IPS-11a (cell line): Measurements from ENCODE around the gene TRPM3.
"Not testable (repeated sequence)": the region's sequence is repeated elsewhere in the genome, so short reads cannot be mapped to it uniquely, and the experiment has no call there.

Experiments used
- H3K4me3 ChIP-seq: one replicate; pipeline ENCODE4 v1.5.1; 2013; ENCODE audit warnings: low read depth, low read length, control low read depth

TRPM3 gene

GRCh38 chr9:70679845-70680244 lies 441.6 kb downstream of the TRPM3 start:
- no peak overlapping the region for H3K4me3 ChIP-seq

GRCh38 chr9:70678153-70678552 lies 443.3 kb downstream of the TRPM3 start:
- H3K4me3 ChIP-seq, result no peak overlapping the region

GRCh38 chr9:70677055-70677735 lies 444.2 kb downstream of the TRPM3 start:
- H3K4me3 ChIP-seq, result no peak overlapping the region

DNA sequence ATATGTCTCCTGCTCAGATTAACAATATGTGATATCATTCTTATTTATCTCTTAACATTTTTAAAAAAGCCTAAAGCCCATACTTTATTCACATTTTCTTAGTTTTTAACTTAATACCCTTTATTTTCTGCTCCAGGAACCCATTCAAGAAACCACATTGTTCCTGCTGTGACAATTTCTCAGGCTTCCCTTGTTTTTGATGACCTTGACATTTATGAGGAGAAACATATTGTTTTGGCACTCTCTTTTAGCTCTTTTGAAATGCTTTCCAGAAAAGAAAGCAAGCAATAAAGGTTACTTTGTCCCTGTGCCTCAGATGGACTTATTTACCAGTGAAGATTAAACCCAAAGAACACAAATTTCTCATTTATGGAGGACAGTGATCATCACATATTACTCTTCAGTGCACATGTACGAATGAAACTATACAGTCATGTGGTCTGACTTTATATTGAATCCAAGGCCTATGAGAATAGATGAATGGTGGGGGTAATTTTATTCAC lies 445.5 kb downstream of the TRPM3 start:
- no peak overlapping the region for H3K4me3 ChIP-seq

DNA sequence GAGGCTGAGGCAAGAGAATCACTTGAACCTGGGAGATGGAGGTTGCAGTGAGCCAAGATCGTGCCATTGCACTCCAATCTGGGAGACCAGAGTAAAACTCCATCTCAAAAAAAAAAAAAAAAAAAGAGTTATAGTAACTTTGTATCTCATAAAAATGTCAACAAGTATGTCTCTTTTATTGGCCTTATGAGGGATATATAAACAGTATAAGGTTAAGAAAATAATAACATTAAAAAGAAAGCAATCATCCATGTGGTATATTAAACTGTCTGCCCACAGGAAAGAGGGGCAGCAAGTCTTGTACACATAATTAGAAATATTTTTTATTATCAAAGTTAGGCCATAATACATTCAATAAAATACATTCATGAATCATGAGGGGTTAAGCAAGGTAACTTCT lies 447.6 kb downstream of the TRPM3 start:
- no peak overlapping the region for H3K4me3 ChIP-seq

GRCh38 chr9:70672161-70672649 lies 449.2 kb downstream of the TRPM3 start:
- H3K4me3 ChIP-seq, result no peak overlapping the region

- H3K4me3 ChIP-seq, result no peak overlapping the region
Observed at GRCh38 chr9:70668751-70669150, 452.7 kb downstream of the TRPM3 start.

GRCh38 chr9:70658765-70659164 lies 462.7 kb downstream of the TRPM3 start:
- no peak overlapping the region for H3K4me3 ChIP-seq

DNA sequence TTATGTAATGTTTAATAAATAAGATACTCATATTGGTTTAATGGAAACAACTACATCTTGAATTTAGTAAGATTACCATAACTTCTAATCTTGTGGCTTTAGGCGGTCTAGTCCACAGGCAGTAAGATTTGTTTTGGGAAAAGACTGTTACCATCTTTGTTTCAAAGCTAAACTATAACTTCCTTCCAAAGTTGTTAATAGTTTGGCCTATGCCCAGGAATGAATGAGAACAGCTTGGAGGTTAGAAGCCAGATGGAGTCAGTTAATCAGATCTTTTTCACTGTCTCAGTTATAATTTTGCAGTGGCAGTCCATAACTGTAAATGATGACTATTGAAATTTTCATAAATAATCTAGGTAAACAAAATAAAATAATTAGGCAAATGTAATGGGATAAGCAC lies 465.1 kb downstream of the TRPM3 start:
- no peak overlapping the region for H3K4me3 ChIP-seq

GRCh38 chr9:70654144-70654543 lies 467.3 kb downstream of the TRPM3 start:
- no peak overlapping the region for H3K4me3 ChIP-seq

- not testable (repeated sequence) for H3K4me3 ChIP-seq
Observed at GRCh38 chr9:70644627-70645026, 476.8 kb downstream of the TRPM3 start.

DNA sequence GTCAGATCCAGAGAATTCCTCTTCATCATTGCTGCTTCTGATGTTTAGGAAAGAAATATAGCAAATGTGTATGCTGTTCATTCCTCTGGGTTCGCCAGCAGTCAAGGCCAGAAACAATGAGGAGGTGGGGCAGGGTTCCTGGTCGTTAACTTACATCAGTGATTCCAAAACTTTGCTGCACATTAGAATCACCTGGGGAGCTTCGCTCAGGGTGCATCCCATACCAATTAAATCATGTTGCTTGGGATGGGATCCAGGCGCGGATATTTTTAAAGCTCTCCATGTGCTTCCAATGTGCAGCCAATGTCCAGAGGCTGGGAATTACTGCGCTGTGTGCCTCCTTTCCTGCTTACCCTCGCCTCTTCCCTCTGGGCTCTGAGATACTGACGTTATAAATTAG lies 479.1 kb downstream of the TRPM3 start:
- no peak overlapping the region for H3K4me3 ChIP-seq

DNA sequence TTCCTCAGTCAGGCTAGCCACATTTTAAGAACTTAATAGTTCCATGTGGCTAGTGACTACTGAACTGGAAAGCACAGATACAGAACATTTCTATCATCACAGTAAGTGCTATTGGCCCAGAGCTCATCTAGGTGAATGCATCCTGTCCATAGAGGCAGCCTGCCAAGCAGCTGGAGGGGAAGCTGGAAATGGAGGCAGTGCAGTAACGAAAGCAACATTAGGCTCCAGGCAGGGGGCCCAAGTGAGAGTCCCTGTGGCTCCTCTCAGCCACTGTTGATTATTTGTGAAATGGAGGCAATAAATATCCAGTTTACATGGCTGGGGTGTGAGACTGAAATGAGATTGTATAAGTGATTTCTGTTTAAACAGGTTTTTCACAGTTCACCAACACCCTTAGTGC lies 479.8 kb downstream of the TRPM3 start:
- no peak overlapping the region for H3K4me3 ChIP-seq

DNA sequence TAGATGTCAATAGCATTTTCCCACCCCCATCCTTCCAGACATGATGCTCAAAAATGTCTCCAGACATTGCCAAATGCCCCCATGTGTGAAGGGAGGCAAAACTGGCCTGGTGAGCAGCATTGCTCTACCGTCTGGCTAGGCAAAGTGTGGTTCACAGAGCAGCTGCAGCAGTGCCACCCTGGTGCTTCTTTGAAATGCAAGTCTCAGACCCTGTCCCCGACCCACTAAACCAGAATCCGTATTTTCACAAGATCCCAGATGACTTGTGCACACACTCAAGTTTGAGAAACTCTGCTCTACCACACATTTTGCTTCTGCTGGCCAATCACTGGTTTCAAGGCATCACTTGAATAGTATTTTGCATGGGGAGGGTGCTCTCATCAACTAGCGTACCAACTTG lies 480.4 kb downstream of the TRPM3 start:
- H3K4me3 ChIP-seq, result no peak overlapping the region

- H3K4me3 ChIP-seq, result no peak overlapping the region
Observed at GRCh38 chr9:70639853-70640814, 481.3 kb downstream of the TRPM3 start.

- no peak overlapping the region for H3K4me3 ChIP-seq
Observed at GRCh38 chr9:70635790-70636189, 485.6 kb downstream of the TRPM3 start.

DNA sequence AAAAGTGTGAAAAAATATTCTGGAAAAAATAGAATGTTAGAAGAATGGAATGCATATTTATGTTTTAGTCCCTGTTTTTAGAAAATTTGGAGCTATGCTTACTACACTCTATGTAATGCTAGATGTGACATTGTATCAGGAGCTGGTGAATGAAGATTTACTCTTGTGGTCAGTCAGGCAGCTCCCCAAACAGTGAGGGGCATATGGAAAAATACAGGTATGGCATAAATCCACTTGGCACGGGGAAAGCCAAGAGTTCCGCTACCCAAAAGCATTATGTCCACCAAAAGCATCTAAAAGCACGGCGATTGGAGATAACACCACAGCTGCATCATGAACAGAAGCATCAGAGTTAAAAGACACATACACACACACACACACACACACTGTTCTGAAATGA lies 486.7 kb downstream of the TRPM3 start:
- no peak overlapping the region for H3K4me3 ChIP-seq

DNA sequence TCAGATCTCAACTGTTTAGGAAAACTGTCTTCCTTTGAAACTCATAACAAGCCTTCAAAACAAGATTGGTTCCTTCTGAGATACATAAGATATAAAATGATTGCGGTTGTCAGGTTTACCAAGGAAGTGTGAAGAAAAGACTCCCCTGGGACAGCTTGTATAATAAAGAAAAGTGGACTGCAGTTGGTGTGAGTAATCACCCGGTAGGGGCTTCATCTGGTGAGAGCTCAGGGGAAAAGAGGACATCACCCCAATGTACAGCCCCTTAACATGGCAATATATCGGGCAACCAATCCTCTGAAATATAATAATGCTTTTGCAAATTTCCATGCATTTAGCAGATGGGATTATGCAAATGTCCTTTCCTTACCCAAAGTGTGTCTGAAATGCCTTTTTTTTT lies 490.4 kb downstream of the TRPM3 start:
- no peak overlapping the region for H3K4me3 ChIP-seq

DNA sequence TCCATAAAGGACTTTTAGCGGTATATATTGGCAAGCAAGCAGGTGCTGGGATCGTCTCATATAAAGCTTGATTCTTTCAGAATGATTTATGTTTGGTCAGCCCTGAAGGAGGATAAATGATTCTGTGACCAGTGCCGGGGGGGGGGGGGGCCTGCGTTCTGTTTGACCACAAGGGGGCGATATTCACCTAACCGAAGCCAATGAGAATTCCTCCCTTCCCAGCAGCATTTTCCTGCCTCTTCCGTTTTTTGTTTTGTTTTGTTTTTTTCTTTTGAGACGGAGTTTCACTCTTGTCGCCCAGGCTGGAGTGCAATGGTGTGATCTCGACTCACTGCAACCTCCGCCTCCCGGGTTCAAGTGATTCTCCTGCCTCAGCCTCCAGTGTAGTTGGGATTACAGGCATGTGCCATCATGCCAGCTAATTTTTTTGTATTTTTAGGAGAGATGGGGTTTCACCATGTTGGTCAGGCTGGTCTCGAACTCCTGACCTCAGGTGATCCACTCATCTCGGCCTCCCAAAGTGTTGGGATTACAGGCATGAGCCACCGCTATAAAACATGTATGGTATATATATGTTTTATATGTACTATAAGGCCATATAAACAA lies 492.2 kb downstream of the TRPM3 start:
- H3K4me3 ChIP-seq, result not testable (repeated sequence)

GRCh38 chr9:70625078-70625477 lies 496.3 kb downstream of the TRPM3 start:
- no peak overlapping the region for H3K4me3 ChIP-seq

DNA sequence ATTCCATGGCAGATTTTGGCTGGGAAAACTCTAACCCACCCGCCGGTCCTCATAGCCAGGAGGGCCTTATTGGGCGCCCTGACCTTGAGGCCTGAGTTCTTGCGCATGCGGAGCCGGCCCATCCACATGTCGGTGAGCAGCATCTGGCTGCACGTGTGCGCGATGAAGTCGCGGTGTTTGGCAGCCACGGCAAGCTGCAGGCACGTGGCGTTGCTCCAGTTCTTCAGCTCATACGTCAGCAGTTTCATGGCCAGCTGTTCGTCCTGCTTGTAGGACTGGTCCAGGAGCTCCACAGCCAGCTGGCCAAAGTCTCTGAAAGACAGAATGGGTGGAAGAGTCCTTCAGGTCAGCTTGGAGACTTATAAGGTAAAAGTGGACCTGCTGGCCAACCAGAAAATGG lies 502.6 kb downstream of the TRPM3 start:
- H3K4me3 ChIP-seq, result no peak overlapping the region
